B cell (primary cell): ENCODE data around the gene GRHL3. TPM values are rescaled to one million over a fixed set of nuclear protein-coding genes. Genes with fewer than 3 reads are reported as not detected.

ENCODE experiments used
- ATAC-seq: fragments of 200-7000 bp; cut with Tn5 transposase; one replicate; pipeline ENCODE4 v1.10.0; 2021; ENCODE audit warnings: low read depth, mild to moderate bottlenecking, moderate number of reproducible peaks, moderate library complexity
- CTCF ChIA-PET: fragments of 350-600 bp; sonication (Branson Sonifier 250); formaldehyde crosslinking; loops from one replicate; lab custom pipeline; 2021; ENCODE audit warnings: antibody characterized with exemption, inconsistent platforms; lab: Charles Lee
- POLR2A ChIA-PET: fragments of 350-600 bp; sonication (Branson Sonifier 250); formaldehyde crosslinking; loops from one replicate; lab custom pipeline; 2021; ENCODE audit warnings: antibody characterized with exemption; lab: Charles Lee
- DNase-seq: peaks from one replicate; pipeline ENCODE4 v3.0.0; 2013
- H2AFZ ChIP-seq: 2 replicates; pipeline ENCODE4 v1.6.1; 2012; ENCODE audit warnings: mild to moderate bottlenecking, low read depth, low read length; ENCODE audit not compliant: insufficient read depth, poor library complexity, severe bottlenecking
- H3K27ac ChIP-seq, 2 donors: 1 replicate in 1 of 2; 2 replicates in 1 of 2; pipeline ENCODE4 v1.5.1; 2012 to 2013; ENCODE audit warnings: low read length in 2 of 2, mild to moderate bottlenecking in 2 of 2, moderate library complexity in 1 of 2
- H3K27me3 ChIP-seq, 4 experiments: fragments of 200-600 bp in 1 of 4; sonication (generic) in 1 of 4; replicated peaks in 1 of 4; 1 replicate in 2 of 4; 2 replicates in 2 of 4; pipeline versions ENCODE4 v1.6.1 to v1.7.0; 2013 to 2016; ENCODE audit warnings: low read length in 3 of 4, mild to moderate bottlenecking in 2 of 4, mixed read lengths in 1 of 4, moderate library complexity in 1 of 4; ENCODE audit not compliant: insufficient read depth in 4 of 4, control insufficient read depth in 3 of 4; ENCODE audit errors: control extremely low read depth in 1 of 4
- H3K36me3 ChIP-seq, 2 experiments: replicated peaks in 1 of 2; 1 replicate in 1 of 2; 2 replicates in 1 of 2; pipeline versions ENCODE4 v1.6.1 to v1.7.1; 2013; ENCODE audit warnings: low read length in 1 of 2; ENCODE audit not compliant: insufficient read depth in 2 of 2, control insufficient read depth in 1 of 2; ENCODE audit errors: control extremely low read depth in 1 of 2, extremely low read depth in 1 of 2
- H3K4me1 ChIP-seq, 2 donors: fragments of 200-600 bp in 1 of 2; sonication (generic) in 1 of 2; 1 replicate in 1 of 2; 2 replicates in 1 of 2; pipeline versions ENCODE4 v1.5.1 to v1.6.1; 2013 to 2017; ENCODE audit warnings: low read length in 2 of 2; ENCODE audit not compliant: control insufficient read depth in 2 of 2, insufficient read depth in 2 of 2
- H3K4me2 ChIP-seq: replicated peaks from 2 replicates; pipeline ENCODE3; 2012; ENCODE audit warnings: mild to moderate bottlenecking, low read depth, low read length; ENCODE audit not compliant: poor library complexity, severe bottlenecking
- H3K4me3 ChIP-seq, 5 experiments: fragments of 200-600 bp in 1 of 5; sonication (generic) in 1 of 5; 1 replicate in 3 of 5; 2 replicates in 2 of 5; pipeline versions ENCODE4 v1.5.1 to v1.7.0; 2011 to 2016; ENCODE audit warnings: low read length in 4 of 5, mild to moderate bottlenecking in 4 of 5, low read depth in 2 of 5, control low read depth in 1 of 5, moderate library complexity in 1 of 5; ENCODE audit not compliant: insufficient read depth in 1 of 5; ENCODE audit errors: control extremely low read depth in 1 of 5, extremely low read depth in 1 of 5
- H3K79me2 ChIP-seq: fragments of 200-600 bp; sonication (generic); one replicate; pipeline ENCODE4 v1.6.0; 2016; ENCODE audit warnings: low read length; ENCODE audit not compliant: control insufficient read depth, insufficient read depth
- H3K9ac ChIP-seq: fragments of 200-600 bp; sonication (generic); 2 replicates; pipeline ENCODE4 v1.6.1; 2017; ENCODE audit warnings: mild to moderate bottlenecking, low read length, moderate library complexity
- H3K9me3 ChIP-seq, 3 donors: one replicate each; pipeline versions ENCODE4 v1.6.1 to v1.7.1; 2013; ENCODE audit warnings: low read length in 2 of 3; ENCODE audit not compliant: control insufficient read depth in 2 of 3, insufficient read depth in 1 of 3; ENCODE audit errors: control extremely low read depth in 1 of 3
- H4K20me1 ChIP-seq: 2 replicates; pipeline ENCODE4 v1.6.0; 2012; ENCODE audit warnings: mild to moderate bottlenecking, low read length; ENCODE audit not compliant: insufficient read depth, control insufficient read depth, poor library complexity, severe bottlenecking
- H3K27ac Mint-ChIP-seq: one replicate; pipeline ENCODE4 v1.8.0; 2021; ENCODE audit warnings: mixed read lengths
- H3K27me3 Mint-ChIP-seq: one replicate; pipeline ENCODE4 v1.8.0; 2021; ENCODE audit warnings: mixed read lengths
- H3K4me1 Mint-ChIP-seq: one replicate; pipeline ENCODE4 v1.8.0; 2021; ENCODE audit warnings: mixed read lengths
- H3K4me3 Mint-ChIP-seq: one replicate; pipeline ENCODE4 v1.8.0; 2021; ENCODE audit warnings: mixed read lengths
- H3K9me3 Mint-ChIP-seq: one replicate; pipeline ENCODE4 v1.8.0; 2022; ENCODE audit warnings: mixed read lengths; ENCODE audit not compliant: insufficient read depth
- EZH2 ChIP-seq: IDR thresholded peaks from 2 replicates; pipeline ENCODE4 v1.6.1; 2012; ENCODE audit warnings: borderline replicate concordance, low read depth, mild to moderate bottlenecking, moderate library complexity, low read length; ENCODE audit not compliant: insufficient read depth, poor library complexity, severe bottlenecking
- WGBS: methylation state at CpG from one replicate; pipeline ENCODE4 v1.1.5; 2013; ENCODE audit warnings: missing lambda C conversion rate; ENCODE audit not compliant: insufficient coverage; 5-methylcytosine and 5-hydroxymethylcytosine counted together
- intact Hi-C: fragments of 100-400 bp; cut with micrococcal nuclease; formaldehyde crosslinking; loops from one replicate; pipeline ENCODE4 v1.10.0; 2022
- polyA plus RNA-seq: library from polyadenylated mRNA; depleted of rRNA; stranded (reverse); fragments of >200 nt; gene quantifications from 2 replicates; pipeline ENCODE4 v1.2.3, GENCODE V29; 2012
- total RNA-seq, 2 donors: library from RNA; stranded (reverse); fragments of 120-200 nt in 1 of 2; gene quantifications; 1 replicate in 1 of 2; 2 replicates in 1 of 2; pipeline versions ENCODE4 v1.2.3 to v1.2.4, GENCODE V29; 2013 to 2022
- TF ChIP-seq, protein P1 (sequence below): fragments of 200-600 bp; IDR thresholded peaks from one replicate; pipeline ENCODE4 v1.8.0; 2022; ENCODE audit warnings: antibody characterized with exemption, mild to moderate bottlenecking

The GRHL3 gene
- total and polyA plus RNA-seq, 2 donors (not counting 1 experiment from before 2014, with no cell fraction given) = not detected

DNA sequence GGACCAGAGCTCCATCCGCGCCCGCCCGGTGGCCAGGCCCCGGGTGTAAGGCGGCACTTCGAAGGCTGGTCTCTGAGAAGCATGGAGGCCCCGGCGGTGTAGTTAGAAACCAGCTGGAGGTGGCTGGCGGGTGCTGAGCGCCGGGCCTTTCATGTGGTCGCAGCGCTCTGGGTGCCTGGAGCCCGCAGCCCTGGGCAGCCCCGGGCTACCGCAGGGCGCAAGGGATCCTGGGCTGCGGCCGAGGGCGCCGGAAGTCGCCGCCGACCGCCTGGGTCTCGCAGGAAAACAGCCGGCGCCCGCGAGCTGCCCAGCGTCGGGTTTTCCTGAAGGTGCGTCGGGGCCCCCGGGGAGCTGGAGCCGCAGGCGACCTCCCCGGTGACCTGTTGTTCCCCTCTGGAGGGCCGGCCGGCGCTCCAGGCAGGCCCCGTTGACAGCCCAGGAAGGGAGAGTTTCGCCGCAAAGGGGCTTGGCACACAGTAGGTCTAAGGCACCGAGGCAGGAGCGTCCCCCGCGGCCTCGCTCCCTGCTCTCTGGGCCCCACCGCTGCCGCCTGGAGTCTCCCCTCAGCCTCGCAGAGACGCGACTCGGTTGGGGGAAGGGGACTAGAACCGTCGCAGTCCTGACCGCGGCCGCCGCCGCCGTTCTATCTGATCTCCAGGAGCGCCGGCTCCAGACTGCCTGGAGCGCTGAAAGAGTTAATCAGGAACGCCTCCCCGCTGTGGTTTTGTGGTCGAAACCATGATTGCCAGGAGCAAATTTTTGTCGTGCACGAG is 2.7 kb downstream of the GRHL3 start:
- H3K9me3 Mint-ChIP-seq = no peaks in the 10 kb centered on the region
- TF ChIP-seq, protein P1, sequence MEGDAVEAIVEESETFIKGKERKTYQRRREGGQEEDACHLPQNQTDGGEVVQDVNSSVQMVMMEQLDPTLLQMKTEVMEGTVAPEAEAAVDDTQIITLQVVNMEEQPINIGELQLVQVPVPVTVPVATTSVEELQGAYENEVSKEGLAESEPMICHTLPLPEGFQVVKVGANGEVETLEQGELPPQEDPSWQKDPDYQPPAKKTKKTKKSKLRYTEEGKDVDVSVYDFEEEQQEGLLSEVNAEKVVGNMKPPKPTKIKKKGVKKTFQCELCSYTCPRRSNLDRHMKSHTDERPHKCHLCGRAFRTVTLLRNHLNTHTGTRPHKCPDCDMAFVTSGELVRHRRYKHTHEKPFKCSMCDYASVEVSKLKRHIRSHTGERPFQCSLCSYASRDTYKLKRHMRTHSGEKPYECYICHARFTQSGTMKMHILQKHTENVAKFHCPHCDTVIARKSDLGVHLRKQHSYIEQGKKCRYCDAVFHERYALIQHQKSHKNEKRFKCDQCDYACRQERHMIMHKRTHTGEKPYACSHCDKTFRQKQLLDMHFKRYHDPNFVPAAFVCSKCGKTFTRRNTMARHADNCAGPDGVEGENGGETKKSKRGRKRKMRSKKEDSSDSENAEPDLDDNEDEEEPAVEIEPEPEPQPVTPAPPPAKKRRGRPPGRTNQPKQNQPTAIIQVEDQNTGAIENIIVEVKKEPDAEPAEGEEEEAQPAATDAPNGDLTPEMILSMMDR = no peak
- no peak for TF ChIP-seq EZH2
- Histone ChIP-seq H3K9me3 (peaks cover 0 to 4% (median 0%) of the 10 kb centered on the region in 3 donors), H2AFZ (peak overlapping the region; percentile 76), H3K4me3 (peak overlapping the region; percentile 46 to 63 (median 59)), H3K36me3 (no peaks in the 10 kb centered on the region), H3K9ac (peak overlapping the region; percentile 66), H3K79me2 (no peaks in the 10 kb centered on the region), H3K4me2 (peak overlapping the region; percentile 86), H4K20me1 (no peaks in the 10 kb centered on the region), H3K27ac (peak overlapping the region in 1 of 2 donors; percentile 25), H3K4me1 (peaks cover 35 to 37% of the 10 kb centered on the region in 2 donors), H3K27me3 (peaks cover 0 to 75% (median 45%) of the 10 kb centered on the region in 4 experiments)
- H3K4me1 Mint-ChIP-seq = peaks cover 42% of the 10 kb centered on the region
- ChIA-PET CTCF (interaction anchor here (0.6 to 1.8 kb wide), 10 partner anchors 8 to 656 kb away, joined by 3 to 10 read pairs (median 4); no protein-coding TSS in a partner anchor), POLR2A (no interaction called here)
- 2% methylated on average over 72 of the region's 72 CpGs for WGBS
- ATAC-seq (peak; percentile 72), DNase-seq (peak; percentile 70)
- peak overlapping the region; percentile 87 for H3K4me3 Mint-ChIP-seq
- intact Hi-C loops = loop anchor here (5.0 to 10.0 kb wide), 2 partner anchors 53 to 120 kb away; no protein-coding TSS in a partner anchor
- H3K27me3 Mint-ChIP-seq = peaks cover 65% of the 10 kb centered on the region
- H3K27ac Mint-ChIP-seq = peak overlapping the region; percentile 23
